Adrenal gland (tissue), 5 donors: ENCODE measurements around the gene NCKAP5.

ENCODE experiments used
- POLR2A ChIP-seq, 2 donors: fragments of 450-650 bp; IDR thresholded peaks; one replicate each; pipeline ENCODE4 v1.6.1; 2017; ENCODE audit warnings: antibody characterized with exemption in 2 of 2, mild to moderate bottlenecking in 2 of 2, moderate library complexity in 1 of 2
- TF ChIP-seq, protein P1 (sequence below), 6 experiments: fragments of 450-650 bp in 4 of 6; fragments of 200-600 bp in 2 of 6; sonication (generic) in 1 of 6; IDR thresholded peaks; 1 replicate in 5 of 6; 2 replicates in 1 of 6; pipeline versions ENCODE4 v1.5.1 to v1.8.0; 2016 to 2021; ENCODE audit warnings: antibody characterized with exemption in 6 of 6, mild to moderate bottlenecking in 2 of 6, moderate library complexity in 1 of 6
- donor health status: DM: no; HTN: no; CAD: no.

DNA sequence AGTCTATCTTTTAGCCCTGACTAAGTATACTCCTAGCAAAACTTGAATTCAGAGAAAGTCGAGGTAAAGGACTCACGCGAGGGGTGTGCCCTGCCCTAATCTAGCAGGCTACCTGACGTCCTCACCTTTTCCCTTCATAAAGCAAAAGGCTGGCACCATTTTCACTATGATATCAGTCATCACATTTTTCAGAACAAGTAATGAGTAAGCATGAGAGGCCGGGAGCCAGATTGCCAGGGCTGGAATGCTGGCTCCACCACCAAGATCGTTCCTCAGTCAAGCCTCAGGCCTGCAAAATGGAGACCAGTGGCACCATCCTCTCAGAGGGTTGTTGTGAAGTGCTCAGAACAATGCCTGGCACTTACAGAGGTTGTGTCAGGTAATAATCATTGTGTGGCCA lies 18.7 kb upstream of the NCKAP5 start:
- TF ChIP-seq, protein P1, sequence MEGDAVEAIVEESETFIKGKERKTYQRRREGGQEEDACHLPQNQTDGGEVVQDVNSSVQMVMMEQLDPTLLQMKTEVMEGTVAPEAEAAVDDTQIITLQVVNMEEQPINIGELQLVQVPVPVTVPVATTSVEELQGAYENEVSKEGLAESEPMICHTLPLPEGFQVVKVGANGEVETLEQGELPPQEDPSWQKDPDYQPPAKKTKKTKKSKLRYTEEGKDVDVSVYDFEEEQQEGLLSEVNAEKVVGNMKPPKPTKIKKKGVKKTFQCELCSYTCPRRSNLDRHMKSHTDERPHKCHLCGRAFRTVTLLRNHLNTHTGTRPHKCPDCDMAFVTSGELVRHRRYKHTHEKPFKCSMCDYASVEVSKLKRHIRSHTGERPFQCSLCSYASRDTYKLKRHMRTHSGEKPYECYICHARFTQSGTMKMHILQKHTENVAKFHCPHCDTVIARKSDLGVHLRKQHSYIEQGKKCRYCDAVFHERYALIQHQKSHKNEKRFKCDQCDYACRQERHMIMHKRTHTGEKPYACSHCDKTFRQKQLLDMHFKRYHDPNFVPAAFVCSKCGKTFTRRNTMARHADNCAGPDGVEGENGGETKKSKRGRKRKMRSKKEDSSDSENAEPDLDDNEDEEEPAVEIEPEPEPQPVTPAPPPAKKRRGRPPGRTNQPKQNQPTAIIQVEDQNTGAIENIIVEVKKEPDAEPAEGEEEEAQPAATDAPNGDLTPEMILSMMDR (IDR thresholded peaks at IDR 0.05): no peak
- TF ChIP-seq POLR2A (IDR thresholded peaks at IDR 0.05): no peak
